Amniotic stem cell (primary cell): Measurements from ENCODE around the gene TSC22D1.

Experiments
- DNase-seq: peaks from one replicate; lab custom pipeline; 2025; lab: John Stamatoyannopoulos, UW

TSC22D1 gene

DNA sequence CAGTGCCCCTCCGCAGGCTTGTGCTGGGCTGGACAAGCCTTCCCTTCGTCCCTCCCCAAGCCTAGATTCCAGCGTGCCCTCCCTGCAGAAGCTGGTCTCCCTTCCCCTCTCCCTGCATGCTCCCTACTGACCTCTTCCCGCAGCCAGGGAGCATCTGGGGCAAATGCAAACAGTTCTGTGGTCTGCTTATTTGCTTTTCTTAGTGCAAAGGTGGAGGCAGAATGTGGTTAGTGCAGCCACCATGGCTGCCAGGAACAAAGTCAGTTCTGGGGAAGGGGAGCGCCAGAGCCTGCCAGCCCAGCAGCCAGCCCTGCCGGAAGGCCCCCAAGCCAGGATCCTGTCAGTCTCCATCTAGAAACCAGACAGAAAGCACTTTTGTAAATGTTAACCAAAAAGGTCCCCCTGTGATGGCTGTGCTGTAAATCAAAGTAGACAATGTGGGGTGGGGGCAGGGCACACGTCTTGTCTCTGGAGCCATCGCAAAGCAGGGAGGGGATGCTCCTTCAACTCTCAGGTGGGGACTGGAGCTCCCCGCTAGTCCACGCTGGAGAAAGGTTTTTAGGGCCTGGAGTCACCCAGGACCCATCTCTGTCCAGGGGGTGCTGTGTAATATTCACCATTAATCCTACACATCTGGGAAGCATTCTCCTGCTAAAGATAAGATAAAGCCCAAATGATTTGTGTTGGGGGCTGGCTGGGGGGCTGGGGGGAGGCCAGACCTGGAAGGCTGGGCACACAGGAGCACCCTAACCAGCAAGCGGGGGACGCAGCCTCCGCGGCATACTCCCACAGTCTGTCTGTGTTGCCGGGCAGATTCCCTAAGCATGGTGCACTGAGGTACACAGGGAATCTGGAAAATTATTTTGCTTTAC, 171.6 kb downstream of the TSC22D1 start:
- DNase-seq = no peak

DNA sequence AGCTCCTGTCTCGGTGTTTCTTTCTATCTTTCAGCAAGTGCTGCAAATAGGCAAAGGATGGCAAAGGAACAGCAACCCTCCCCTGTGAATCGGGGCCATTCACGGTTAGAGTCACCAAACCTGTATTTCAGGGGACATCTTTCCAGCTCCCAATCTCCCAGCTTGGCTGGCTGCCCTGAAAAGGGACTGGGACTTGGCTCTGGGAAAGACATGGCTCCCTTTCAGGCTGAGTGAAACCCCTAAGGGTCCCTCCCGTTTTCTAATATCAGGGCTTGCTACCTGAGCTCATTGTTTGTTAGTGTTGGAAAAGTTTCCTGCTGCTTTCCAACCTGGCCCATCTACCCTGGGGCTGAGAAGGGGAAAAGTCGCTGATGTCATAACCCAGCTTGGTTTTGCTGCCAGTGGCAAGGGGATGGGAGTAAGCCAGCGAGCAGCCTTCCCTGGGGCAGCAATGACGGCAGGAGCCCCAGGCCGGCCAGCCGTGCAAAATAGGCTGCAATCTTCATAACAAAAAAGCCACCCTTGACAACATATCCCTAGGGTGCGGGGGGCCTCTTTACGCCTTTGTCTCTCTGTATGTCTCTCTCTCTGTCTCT, 172.6 kb downstream of the TSC22D1 start:
- DNase-seq = no peak

- no peak for DNase-seq
Measured at GRCh38 chr13:44402899-44403445, 173.2 kb downstream of the TSC22D1 start.

DNA sequence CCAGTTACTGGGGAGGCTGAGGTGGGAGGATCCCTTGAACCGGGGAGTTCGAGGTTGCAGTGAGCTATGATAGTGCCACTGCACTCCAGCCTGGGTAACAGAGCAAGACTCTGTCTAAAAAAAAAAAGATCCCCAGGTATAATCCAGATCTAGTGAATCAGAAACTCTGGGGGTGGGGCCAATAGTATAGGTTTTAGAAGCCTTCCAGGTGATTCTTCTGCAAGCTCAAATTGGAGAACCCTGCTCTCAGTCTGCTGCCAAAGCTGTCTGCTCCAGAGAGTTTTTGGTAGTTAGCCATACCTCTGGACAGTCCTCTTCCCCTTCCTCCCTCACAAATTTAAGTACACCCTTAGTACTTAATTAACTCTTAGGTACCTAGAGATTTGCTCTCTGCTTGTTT, 174.6 kb downstream of the TSC22D1 start:
- DNase-seq = no peak

- no peak for DNase-seq
Measured at GRCh38 chr13:44400736-44401135, 175.4 kb downstream of the TSC22D1 start.

DNA sequence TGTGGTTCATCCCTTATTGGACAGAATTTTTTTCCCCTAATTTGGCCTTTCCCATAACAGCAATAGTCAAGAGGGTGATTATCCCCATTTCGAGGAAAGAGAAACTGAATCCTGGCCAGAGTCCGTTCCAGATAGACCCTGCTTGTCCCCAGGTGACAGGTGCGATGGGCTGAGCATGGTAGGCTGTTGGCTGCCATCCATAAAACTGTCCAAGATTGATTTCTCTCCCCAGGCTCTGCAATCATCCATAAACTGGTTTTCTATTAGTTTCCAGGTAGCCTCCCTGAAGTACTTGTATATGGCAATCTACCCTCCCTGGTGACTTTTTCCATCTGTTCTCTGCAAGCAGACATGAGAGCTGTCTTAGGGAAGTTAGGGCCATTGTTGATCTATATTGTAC, 177.1 kb downstream of the TSC22D1 start:
- DNase-seq = no peak

DNA sequence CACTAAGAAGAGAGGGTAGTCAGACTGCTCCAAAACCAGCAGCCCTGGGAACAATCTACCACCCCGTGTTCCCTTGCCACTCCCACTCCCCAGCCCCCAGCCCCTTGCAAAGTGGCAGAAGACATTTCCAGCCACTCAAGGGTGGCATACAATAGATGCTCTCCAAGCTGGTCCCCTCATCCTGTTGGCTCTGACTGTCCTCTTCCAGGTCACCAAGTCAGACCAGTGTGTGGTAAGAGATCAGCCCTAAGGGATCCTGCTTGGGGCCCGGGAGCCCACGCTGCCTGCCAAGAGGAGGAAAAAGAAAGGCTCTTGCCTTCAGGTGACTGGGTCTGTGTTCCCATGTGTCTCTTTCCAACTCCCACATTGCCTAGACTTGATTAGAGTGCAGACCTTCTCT, 177.5 kb downstream of the TSC22D1 start:
- DNase-seq = no peak

GRCh38 chr13:44397766-44398223, 178.3 kb downstream of the TSC22D1 start:
- DNase-seq = no peak

DNA sequence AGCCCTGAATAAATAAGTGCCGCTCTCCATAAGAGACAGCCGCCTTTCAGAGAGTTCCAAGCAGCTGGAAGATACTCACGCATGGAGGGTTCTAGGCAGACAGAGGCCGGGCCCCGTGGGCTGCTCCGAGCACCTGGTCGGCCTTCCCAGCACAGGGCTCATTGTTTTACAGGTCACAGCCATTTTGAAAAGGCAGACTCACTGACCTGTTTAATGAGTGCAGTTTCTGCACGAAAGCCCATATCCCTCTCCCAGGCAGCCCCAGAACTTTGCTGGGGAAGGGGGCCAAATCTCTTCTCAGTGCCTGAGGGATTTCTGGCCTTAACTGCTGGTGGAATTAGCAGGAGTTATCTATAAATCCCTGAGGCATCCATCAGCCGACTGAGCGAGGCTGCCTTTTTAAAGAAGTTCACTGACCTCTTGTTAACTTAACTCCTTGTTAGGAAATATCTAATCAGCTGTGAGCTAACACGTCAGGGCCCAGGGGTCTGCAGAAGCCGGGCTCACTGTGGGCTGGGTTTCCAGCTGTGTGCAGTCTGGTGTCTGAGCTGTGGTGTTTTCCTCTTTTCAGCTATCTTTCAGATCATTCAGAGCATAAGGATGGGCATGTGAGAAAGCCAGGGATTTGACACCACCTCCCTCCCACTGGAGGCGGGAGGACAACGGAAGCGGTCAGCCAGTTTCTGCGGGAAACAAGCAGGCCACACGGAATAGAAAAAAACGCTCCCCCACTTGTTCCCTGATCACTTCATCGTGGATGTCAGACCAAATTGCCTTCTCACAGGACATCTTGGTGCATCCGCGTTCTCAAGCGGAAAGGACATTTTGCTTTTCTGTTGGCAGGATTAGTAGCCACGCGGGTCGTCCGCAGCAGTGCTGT, 179.2 kb downstream of the TSC22D1 start:
- no peak for DNase-seq

- no peak for DNase-seq
Measured at GRCh38 chr13:44395976-44396694, 180.0 kb downstream of the TSC22D1 start.

GRCh38 chr13:44394658-44395057, 181.5 kb downstream of the TSC22D1 start:
- no peak for DNase-seq

- no peak for DNase-seq
Measured at GRCh38 chr13:44393391-44393790, 182.7 kb downstream of the TSC22D1 start.

DNA sequence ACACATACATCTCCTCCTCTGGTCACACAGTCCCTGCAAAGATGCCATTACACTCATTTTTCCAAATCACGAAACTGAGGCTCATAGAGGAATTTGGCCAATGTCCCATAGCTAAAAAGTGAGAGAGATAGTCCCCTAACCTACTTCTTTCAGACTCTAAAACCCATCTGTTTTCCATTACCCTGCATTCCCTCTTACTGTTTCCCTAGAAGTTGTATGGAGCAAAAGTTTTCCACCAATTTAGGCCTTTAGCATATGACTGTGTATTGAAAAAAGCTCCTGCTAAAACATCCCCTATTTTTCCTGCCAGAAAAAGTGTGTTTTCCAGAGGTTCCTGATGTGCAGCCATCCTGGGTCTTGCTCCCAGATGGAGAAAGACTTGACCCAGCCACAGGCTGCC, 186.3 kb downstream of the TSC22D1 start:
- DNase-seq = no peak

GRCh38 chr13:44389060-44389666, 187.0 kb downstream of the TSC22D1 start:
- DNase-seq = no peak

GRCh38 chr13:44388427-44389059, 187.6 kb downstream of the TSC22D1 start:
- DNase-seq = no peak

DNA sequence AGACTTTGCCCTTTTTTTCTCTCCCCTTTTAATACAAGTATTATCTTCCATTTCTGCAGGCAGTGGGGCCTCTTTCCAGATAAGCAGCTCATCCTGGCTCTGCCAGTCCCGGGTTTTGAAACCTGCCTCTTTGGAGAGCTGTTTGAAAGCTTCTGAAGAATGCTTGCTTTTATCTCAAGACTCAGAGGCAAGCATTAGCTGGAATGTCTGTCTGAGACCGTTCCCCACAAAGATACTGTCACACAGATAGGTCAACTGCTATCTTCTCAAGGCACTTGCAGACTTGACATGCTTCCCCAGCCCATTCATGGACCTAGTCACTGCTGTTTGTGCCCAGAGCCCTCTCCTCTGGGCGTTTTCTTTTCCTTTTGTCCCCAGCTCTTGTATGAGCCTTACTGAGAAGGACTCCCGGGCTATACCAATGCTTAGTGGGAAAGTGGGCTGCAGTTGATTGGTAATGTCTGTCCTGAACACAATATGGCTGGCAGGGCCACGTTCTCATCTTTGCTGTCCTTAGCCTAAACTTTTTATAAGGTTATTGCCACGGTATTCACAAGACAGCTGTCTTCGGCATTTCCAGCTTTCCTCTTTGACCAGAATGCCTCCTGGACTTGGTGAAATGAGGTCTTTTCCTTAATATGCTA, 189.1 kb downstream of the TSC22D1 start:
- DNase-seq = no peak

DNA sequence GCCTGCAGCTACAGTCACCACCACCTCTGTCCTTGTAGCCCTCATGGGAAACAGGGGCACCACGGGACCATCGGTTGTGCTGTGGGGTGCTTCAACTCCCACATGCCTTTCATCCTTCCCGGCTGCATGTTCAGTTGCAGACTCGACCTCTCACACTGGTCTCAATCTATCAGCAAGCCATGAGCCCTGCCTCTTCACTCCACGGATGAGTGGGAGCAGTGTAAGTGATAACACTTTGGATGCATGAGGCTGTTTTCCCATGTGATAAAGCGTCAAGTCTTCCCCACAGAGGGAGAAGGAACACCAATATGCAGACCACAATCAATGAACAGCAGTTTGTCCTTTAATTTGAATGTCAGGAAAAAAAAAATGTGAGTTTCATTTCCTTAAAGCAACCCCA, 190.3 kb downstream of the TSC22D1 start:
- no peak for DNase-seq

DNA sequence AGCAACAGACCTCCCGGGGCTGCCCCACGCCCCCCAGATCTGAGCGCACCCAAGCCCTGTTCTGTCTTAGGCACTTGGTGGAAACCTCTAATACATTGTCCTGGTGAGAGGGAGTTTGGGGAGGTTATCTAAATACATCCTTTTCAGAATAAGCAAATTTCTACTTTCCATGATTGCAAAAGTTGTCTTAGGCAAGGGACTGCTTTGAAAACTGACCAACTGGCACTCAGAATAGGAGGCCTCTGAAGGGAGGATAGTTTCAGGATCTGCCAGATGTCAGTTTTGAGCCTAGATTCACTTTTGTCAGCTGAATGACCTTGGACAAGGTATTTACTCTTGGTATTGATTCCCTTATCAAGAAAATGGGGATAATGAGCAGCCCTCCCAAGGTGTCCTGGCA, 190.7 kb downstream of the TSC22D1 start:
- DNase-seq = no peak

DNA sequence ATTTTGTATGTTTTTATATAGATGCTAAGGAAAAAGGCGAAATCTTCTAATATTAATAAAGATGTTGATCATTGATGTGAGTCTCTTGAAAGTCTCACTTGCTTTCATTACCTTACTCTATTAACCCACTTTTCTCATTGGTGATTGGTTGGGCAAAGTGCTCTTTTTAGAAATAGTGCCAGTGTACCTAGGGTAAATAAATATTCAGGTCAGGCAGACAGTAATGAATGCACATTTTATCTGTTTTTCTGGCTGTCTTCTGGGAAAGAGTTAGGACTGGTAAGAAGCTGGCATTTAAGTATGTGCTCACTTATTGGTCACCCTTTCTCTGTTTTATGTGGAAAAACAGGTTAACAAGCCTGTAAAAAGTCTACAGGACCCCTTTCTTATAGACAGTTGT, 191.4 kb downstream of the TSC22D1 start:
- DNase-seq = no peak

DNA sequence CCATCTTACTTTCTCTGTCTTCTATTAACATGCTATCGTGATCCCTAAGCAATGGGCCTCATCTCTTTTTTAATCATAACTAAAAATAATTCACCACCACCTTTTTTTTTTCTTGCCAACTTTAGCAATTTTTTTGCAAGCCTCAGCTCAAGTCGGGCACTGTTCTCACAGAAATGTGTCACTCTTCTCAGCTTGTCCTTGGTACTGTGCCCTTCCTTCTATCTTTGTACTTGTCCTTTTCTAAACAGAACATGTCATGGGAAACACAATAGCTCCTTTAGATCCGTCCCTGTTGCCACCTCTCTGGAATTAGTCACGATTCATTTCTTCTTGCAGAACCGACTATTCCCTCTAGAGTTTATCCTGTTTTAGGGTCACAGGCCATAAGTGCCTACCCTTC, 192.2 kb downstream of the TSC22D1 start:
- DNase-seq = no peak
